Measurements from ENCODE around the gene RSPRY1. TPM values are rescaled to one million over a fixed set of nuclear protein-coding genes. Genes with fewer than 3 reads are reported as not detected.

The RSPRY1 gene
- total RNA-seq, 1 experiment from 2014 or later = 24.9 TPM

DNA sequence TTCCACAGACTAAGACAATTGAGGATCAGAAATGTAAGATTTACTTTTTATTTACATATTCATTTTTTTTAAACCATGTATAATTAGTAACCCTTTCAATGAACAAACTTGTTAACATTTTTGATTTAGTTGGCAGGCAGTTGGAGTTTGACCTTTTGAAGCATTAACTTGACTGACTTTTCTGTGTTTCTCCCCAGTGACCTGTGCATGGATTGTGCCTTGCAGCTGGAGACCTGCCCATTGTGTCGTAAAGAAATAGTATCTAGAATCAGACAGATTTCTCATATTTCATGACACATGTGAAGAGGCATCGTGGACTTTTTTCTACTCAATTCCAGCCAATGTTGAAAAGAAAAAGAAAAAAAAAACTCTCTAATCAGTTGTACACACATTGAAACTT lies 52.6 kb downstream of the RSPRY1 start:
- POLR2A ChIA-PET = no interaction called here
- intact Hi-C loops (cut with micrococcal nuclease) = no loop called here
- Histone ChIP-seq H3K4me3 (replicated peaks in 1 of 2; ENCODE audit: low read depth in 1 of 2, low read length in 2 of 2) (no peak overlapping the region), H2AFZ (ENCODE audit: low read depth, low read length, poor library complexity, severe bottlenecking) (no peak overlapping the region), H3K27me3 (ENCODE audit: insufficient read depth, low read length) (no peaks in the 10 kb centered on the region), H3K9me2 (ENCODE audit: insufficient read depth) (no peaks in the 10 kb centered on the region), H3K9me3 (ENCODE audit: control insufficient read depth in 1 of 2, insufficient read depth in 1 of 2, low read depth in 1 of 2, low read length in 2 of 2) (no peaks in the 10 kb centered on the region), H4K20me1 (ENCODE audit: insufficient read depth) (no peaks in the 10 kb centered on the region), H3K36me3 (ENCODE audit: control insufficient read depth in 1 of 2, insufficient read depth in 2 of 2, low read length in 2 of 2) (peaks cover 0 to 16% of the 10 kb centered on the region in 2 experiments; a peak in 2 of 4 replicates), H3K79me2 (ENCODE audit: insufficient read depth, low read length) (no peaks in the 10 kb centered on the region), H3K4me2 (ENCODE audit: low read length) (no peak overlapping the region), H3K9ac (ENCODE audit: low read length) (no peak overlapping the region), H3K27ac (ENCODE audit: low read depth, low read length) (no peak overlapping the region), H3K4me1 (ENCODE audit: control insufficient read depth in 1 of 2, insufficient read depth in 2 of 2, low read length in 2 of 2) (peaks cover 0 to 13% of the 10 kb centered on the region in 2 experiments; a peak in 2 of 4 replicates)
- CTCF ChIA-PET = no interaction called here
- TF ChIP-seq POLR2AphosphoS5 (IDR thresholded peaks at IDR 0.05; ENCODE audit: low read depth, low read length) (no peak), SRF (IDR thresholded peaks at IDR 0.05; ENCODE audit: low read depth) (no peak), JUND (IDR thresholded peaks at IDR 0.05) (no peak), YY1 (IDR thresholded peaks at IDR 0.05; ENCODE audit: extremely low read depth, insufficient replicate concordance, low read depth, low read length) (no peak)
- TF ChIP-seq, protein P1, sequence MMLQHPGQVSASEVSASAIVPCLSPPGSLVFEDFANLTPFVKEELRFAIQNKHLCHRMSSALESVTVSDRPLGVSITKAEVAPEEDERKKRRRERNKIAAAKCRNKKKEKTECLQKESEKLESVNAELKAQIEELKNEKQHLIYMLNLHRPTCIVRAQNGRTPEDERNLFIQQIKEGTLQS (IDR thresholded peaks at IDR 0.05) = no peak
- RAD21 ChIA-PET (ENCODE audit: low non-redundant PET in 1 of 2, low total read pairs in 2 of 2, uncharacterized antibody in 2 of 2, unreplicated experiment in 2 of 2) = no interaction called here
- DNase-seq (ENCODE audit: low read depth, low spot score) (no peak), ATAC-seq (no peak)
- BruUV-seq (replicated peaks) = no TSS peak

DNA sequence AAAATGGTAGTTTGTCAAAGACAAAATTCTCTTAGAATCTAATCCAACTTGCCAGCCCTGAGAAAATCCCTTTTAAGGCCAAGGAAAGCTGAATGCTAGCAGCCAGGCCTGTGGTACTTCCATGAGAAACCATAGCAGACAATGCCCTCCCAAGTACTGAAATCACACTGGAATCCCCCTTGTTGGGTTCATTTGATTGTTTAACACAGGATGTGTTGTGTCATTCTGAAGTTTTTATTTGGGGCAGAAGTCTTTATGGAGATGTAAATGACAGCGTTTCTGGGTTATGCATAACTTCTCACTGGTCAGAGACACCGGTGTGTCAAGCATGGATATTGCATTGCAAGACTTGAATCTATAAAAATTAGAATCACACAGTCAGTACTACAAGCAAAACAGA lies 53.0 kb downstream of the RSPRY1 start:
- H3K9ac ChIP-seq (ENCODE audit: low read length) = no peak overlapping the region
- H3K9me2 ChIP-seq (ENCODE audit: insufficient read depth) = no peaks in the 10 kb centered on the region
- H3K4me1 ChIP-seq (ENCODE audit: control insufficient read depth in 1 of 2, insufficient read depth in 2 of 2, low read length in 2 of 2) = peaks cover 3 to 16% of the 10 kb centered on the region in 2 experiments
- intact Hi-C loops (cut with micrococcal nuclease) = no loop called here
- no peaks in the 10 kb centered on the region for H3K27me3 ChIP-seq (ENCODE audit: insufficient read depth, low read length)
- TF ChIP-seq SP1 (IDR thresholded peaks at IDR 0.05; ENCODE audit: low read depth) (no peak), EGR1 (IDR thresholded peaks at IDR 0.05; ENCODE audit: low read depth) (no peak)
- TF ChIP-seq, protein P2, sequence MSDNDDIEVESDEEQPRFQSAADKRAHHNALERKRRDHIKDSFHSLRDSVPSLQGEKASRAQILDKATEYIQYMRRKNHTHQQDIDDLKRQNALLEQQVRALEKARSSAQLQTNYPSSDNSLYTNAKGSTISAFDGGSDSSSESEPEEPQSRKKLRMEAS (IDR thresholded peaks at IDR 0.05) = no peak
- DNase-seq (ENCODE audit: low read depth, low spot score) (no peak), ATAC-seq (no peak)
- no peaks in the 10 kb centered on the region for H4K20me1 ChIP-seq (ENCODE audit: insufficient read depth)
- no peak overlapping the region for H3K4me3 ChIP-seq (replicated peaks in 1 of 2; ENCODE audit: low read depth in 1 of 2, low read length in 2 of 2)
- peaks cover 0 to 16% of the 10 kb centered on the region in 2 experiments; a peak in 2 of 4 replicates for H3K36me3 ChIP-seq (ENCODE audit: control insufficient read depth in 1 of 2, insufficient read depth in 2 of 2, low read length in 2 of 2)
- RAD21 ChIA-PET (ENCODE audit: low non-redundant PET in 1 of 2, low total read pairs in 2 of 2, uncharacterized antibody in 2 of 2, unreplicated experiment in 2 of 2) = no interaction called here
- no peak overlapping the region for H3K4me2 ChIP-seq (ENCODE audit: low read length)
- POLR2A ChIA-PET = no interaction called here
- CTCF ChIA-PET = no interaction called here
- H2AFZ ChIP-seq (ENCODE audit: low read depth, low read length, poor library complexity, severe bottlenecking) = no peak overlapping the region
- no peaks in the 10 kb centered on the region for H3K79me2 ChIP-seq (ENCODE audit: insufficient read depth, low read length)
- no TSS peak for BruUV-seq (replicated peaks)
- H3K27ac ChIP-seq (ENCODE audit: low read depth, low read length) = no peak overlapping the region
- H3K9me3 ChIP-seq (ENCODE audit: control insufficient read depth in 1 of 2, insufficient read depth in 1 of 2, low read depth in 1 of 2, low read length in 2 of 2) = no peaks in the 10 kb centered on the region

Data from HCT116 (cell line).